GM12891 (cell line): ENCODE data around the gene MRPL21.
"Not testable (repeated sequence)": the region's sequence is repeated elsewhere in the genome, so short reads cannot be mapped to it uniquely, and the experiment has no call there.

ENCODE experiments used
- DNase-seq: peaks from one replicate; pipeline ENCODE4 v3.0.0; 2011; ENCODE audit warnings: low spot score; ENCODE audit not compliant: insufficient read length
- FAIRE-seq: peaks from 2 replicates; lab custom pipeline; 2011; peaks lifted over from hg19 to GRCh38; lab: Jason Lieb, UNC
- PAX5 ChIP-seq: IDR thresholded peaks from 2 replicates; pipeline ENCODE4 v1.6.1; 2011; ENCODE audit warnings: low read length, moderate library complexity, mild to moderate bottlenecking; ENCODE audit not compliant: insufficient read depth, severe bottlenecking
- POLR2A ChIP-seq: IDR thresholded peaks from 2 replicates; pipeline ENCODE4 v1.6.1; 2011; ENCODE audit warnings: low read depth, low read length, control low read depth
- POLR2AphosphoS5 ChIP-seq: IDR thresholded peaks from 2 replicates; pipeline ENCODE4 v1.6.1; 2011; ENCODE audit warnings: low read depth, low read length, control low read depth
- POU2F2 ChIP-seq: IDR thresholded peaks from 2 replicates; pipeline ENCODE4 v1.6.1; 2011; ENCODE audit warnings: low read depth, mild to moderate bottlenecking, control low read depth, low read length, moderate library complexity
- SPI1 ChIP-seq: IDR thresholded peaks from 2 replicates; pipeline ENCODE4 v1.6.1; 2011; ENCODE audit warnings: low read depth, low read length, control low read depth
- TAF1 ChIP-seq: IDR thresholded peaks from 2 replicates; pipeline ENCODE4 v1.6.1; 2011; ENCODE audit warnings: low read depth, low read length, control low read depth

MRPL21 gene

DNA sequence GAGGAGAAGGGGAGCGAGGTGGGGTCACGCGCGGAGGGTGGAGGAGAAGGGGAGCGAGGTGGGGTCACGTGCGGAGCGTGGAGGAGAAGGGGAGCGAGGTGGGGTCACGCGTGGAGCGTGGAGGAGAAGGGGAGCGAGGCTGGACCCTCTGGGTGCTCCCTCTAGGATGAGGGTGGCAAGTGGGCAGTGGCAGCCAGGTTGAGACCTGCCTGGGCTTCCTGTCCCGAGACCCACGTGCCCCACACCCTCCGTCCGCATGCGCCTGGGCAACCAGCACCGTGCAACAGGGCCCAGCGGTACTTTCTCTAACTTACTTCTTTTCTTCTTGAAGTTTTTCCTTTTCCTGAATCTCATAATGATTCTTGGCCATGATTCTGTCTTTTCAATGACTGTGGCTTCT lies 11.1 kb downstream of the MRPL21 start:
- TF ChIP-seq POLR2AphosphoS5, result no peak
- FAIRE-seq, result no peak
- no peak for DNase-seq

- no peak for DNase-seq
- FAIRE-seq, result no peak
- no peak for TF ChIP-seq PAX5
- TF ChIP-seq POLR2A, result no peak
- no peak for TF ChIP-seq SPI1
- TF ChIP-seq POLR2AphosphoS5, result no peak
- no peak for TF ChIP-seq POU2F2
- no peak for TF ChIP-seq TAF1
These were observed 12.2 kb downstream of the MRPL21 start for GRCh38 chr11:68891351-68891948.

- no peak for DNase-seq
- no peak for FAIRE-seq
- no peak for TF ChIP-seq POLR2AphosphoS5
- TF ChIP-seq SPI1, result no peak
- TF ChIP-seq POLR2A, result no peak
- no peak for TF ChIP-seq POU2F2
- TF ChIP-seq PAX5, result no peak
- TF ChIP-seq TAF1, result no peak
These were observed 13.0 kb downstream of the MRPL21 start for GRCh38 chr11:68890490-68891231.

- FAIRE-seq (no peak), DNase-seq (no peak)
- TF ChIP-seq POLR2A, result no peak; the same call in 1 of the 2 replicates
- TF ChIP-seq POU2F2, result no peak
- no peak for TF ChIP-seq SPI1
- TF ChIP-seq PAX5, result no peak
- no peak for TF ChIP-seq TAF1
- no peak for TF ChIP-seq POLR2AphosphoS5
These were observed 13.6 kb downstream of the MRPL21 start for GRCh38 chr11:68889948-68890446.

GRCh38 chr11:68884827-68885226 lies 18.8 kb downstream of the MRPL21 start:
- not testable (repeated sequence) for FAIRE-seq, DNase-seq

DNA sequence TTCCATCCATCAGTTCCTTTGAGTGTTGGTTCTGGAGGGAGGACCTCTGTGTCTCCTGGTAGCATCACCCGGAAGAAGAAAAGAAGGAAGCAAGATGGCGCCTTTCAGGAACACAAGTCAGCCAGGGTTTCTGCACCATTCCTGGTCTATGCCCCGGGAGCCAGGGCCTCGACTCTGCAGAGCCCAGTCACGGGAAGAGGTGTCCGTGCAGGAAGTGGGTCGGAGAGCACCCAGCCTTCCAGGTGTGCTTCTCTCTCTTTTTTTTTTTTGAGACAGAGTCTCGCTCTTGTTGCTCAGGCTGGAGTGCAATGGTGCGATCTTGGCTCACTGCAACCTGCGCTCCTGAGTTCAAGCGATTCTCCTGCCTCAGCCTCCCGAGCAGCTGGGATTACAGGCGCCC lies 21.2 kb downstream of the MRPL21 start:
- TF ChIP-seq SPI1 (no peak), PAX5 (no peak), POU2F2 (no peak), TAF1 (no peak), POLR2AphosphoS5 (no peak), POLR2A (no peak)
- DNase-seq (no peak), FAIRE-seq (no peak)

- TF ChIP-seq PAX5 (no peak), SPI1 (peak; percentile 42; the same call in 1 of the 2 replicates)
- FAIRE-seq (no peak), DNase-seq (no peak)
These were observed 22.3 kb downstream of the MRPL21 start for GRCh38 chr11:68881320-68881719.

DNA sequence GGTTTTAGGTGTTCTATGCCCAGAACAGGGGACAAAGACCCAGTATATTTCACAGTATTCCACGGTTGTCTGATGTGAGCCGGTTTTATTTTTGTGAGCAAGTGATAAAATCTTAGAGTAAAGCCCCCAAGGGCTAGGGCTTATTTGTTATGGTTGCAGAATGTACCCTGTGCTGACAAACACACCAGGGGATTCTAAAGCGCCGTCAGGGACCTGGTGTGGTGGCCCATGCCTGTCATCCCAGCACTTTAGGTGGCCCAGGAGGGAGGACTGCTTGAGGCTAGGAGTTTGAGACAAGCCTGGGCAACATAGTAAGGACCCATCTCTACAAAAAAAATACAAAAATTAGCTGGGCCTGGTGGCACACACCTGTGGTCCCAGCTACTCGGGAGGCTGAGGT lies 22.8 kb downstream of the MRPL21 start:
- no peak for TF ChIP-seq SPI1
- FAIRE-seq (no peak), DNase-seq (no peak)

DNA sequence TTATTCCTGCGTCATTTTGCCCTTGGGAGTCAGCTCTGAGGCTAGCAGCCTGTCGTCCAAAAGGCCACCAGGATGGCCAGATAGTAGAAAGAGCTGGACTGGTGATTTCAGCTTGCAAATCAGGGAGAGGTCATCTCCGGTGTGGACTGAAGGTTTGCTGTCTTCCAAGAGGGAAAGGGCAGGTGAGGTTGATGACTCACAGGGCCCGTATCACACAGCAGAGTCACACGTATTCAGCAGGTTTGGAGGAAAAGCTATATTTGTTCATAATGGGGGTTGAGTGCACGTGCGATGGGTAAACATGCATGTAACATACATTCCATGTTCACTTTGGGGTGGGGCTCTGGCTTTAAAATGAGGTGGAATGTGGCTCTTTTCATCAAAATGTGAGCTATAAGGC lies 25.6 kb downstream of the MRPL21 start:
- FAIRE-seq (no peak), DNase-seq (no peak)

GRCh38 chr11:68872216-68873003 lies 31.2 kb downstream of the MRPL21 start:
- TF ChIP-seq POLR2A (no peak), POU2F2 (no peak)
- no peak for FAIRE-seq
- DNase-seq, result no peak

More for the DNA sequence above, 25.6 kb downstream of the MRPL21 start:
- no peak for TF ChIP-seq PAX5
- TF ChIP-seq POU2F2, result no peak
- TF ChIP-seq POLR2A, result no peak

GRCh38 chr11:68870470-68870869 lies 33.2 kb downstream of the MRPL21 start:
- TF ChIP-seq POU2F2, result no peak
- DNase-seq (no peak), FAIRE-seq (no peak)
